Measurements from ENCODE around the gene PNKD.

DNA sequence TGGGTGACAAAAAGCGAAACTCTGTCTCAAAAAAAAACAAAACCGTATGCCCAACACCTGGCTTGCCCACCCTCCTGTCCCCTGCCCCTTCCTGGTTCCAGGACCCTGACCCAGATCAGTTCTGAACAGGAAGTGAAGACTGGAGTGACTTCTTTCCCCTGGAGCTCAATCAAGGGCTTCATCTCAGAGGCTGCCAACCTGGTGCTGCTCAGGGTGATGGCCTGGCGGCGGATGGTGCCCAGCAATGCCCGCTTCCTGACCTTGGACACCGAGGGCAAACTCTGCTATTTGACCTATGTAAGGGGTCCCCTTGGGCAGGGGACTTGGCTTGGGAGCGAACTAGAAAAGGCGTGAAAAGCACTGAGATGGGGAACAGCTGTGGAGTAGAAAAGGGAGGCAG is 92.3 kb downstream of the PNKD start:
- TF ChIP-seq, protein P1, sequence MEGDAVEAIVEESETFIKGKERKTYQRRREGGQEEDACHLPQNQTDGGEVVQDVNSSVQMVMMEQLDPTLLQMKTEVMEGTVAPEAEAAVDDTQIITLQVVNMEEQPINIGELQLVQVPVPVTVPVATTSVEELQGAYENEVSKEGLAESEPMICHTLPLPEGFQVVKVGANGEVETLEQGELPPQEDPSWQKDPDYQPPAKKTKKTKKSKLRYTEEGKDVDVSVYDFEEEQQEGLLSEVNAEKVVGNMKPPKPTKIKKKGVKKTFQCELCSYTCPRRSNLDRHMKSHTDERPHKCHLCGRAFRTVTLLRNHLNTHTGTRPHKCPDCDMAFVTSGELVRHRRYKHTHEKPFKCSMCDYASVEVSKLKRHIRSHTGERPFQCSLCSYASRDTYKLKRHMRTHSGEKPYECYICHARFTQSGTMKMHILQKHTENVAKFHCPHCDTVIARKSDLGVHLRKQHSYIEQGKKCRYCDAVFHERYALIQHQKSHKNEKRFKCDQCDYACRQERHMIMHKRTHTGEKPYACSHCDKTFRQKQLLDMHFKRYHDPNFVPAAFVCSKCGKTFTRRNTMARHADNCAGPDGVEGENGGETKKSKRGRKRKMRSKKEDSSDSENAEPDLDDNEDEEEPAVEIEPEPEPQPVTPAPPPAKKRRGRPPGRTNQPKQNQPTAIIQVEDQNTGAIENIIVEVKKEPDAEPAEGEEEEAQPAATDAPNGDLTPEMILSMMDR (conservative IDR thresholded peaks at IDR 0.05; ENCODE audit: low read depth, low read length): no peak
- TF ChIP-seq EZH2phosphoT487 (IDR thresholded peaks at IDR 0.05; ENCODE audit: borderline replicate concordance, low read length): no peak
